Parathyroid adenoma (tissue), 2 donors: Measurements from ENCODE around the gene GAMT.

ENCODE experiments used
- H2AFZ ChIP-seq: fragments of 300-600 bp; sonication (generic); one replicate; pipeline ENCODE4 v1.7.0; 2017; ENCODE audit warnings: antibody characterized with exemption, mild to moderate bottlenecking
- H3K27ac ChIP-seq: fragments of 300-600 bp; sonication (generic); one replicate; pipeline ENCODE4 v1.7.0; 2017
- H3K27me3 ChIP-seq: fragments of 300-600 bp; sonication (generic); one replicate; pipeline ENCODE4 v1.7.0; 2017; ENCODE audit warnings: low read length; ENCODE audit not compliant: control insufficient read depth, insufficient read depth
- H3K36me3 ChIP-seq: fragments of 300-600 bp; sonication (generic); one replicate; pipeline ENCODE4 v1.7.0; 2017; ENCODE audit warnings: low read length; ENCODE audit not compliant: control insufficient read depth, insufficient read depth
- H3K4me1 ChIP-seq: fragments of 300-600 bp; sonication (generic); one replicate; pipeline ENCODE4 v1.7.0; 2017; ENCODE audit warnings: control low read depth
- H3K4me2 ChIP-seq: fragments of 300-600 bp; sonication (generic); one replicate; pipeline ENCODE4 v1.7.0; 2017; ENCODE audit warnings: low read length
- H3K4me3 ChIP-seq: fragments of 300-600 bp; sonication (generic); one replicate; pipeline ENCODE4 v1.7.0; 2017; ENCODE audit warnings: low read depth, low read length
- H3K79me2 ChIP-seq: fragments of 300-600 bp; sonication (generic); one replicate; pipeline ENCODE4 v1.7.0; 2017; ENCODE audit warnings: control low read depth
- H3K9ac ChIP-seq: fragments of 300-600 bp; sonication (generic); one replicate; pipeline ENCODE4 v1.7.0; 2017; ENCODE audit warnings: mild to moderate bottlenecking
- H3K9me3 ChIP-seq: fragments of 300-600 bp; sonication (generic); one replicate; pipeline ENCODE4 v1.7.0; 2017; ENCODE audit warnings: low read length; ENCODE audit not compliant: control insufficient read depth
- CTCF ChIP-seq: fragments of 300-600 bp; sonication (generic); IDR thresholded peaks from one replicate; pipeline ENCODE4 v1.7.0; 2017; ENCODE audit warnings: antibody characterized with exemption, mild to moderate bottlenecking
- donor health status: primary hyperparathyroidism.

GAMT gene

DNA sequence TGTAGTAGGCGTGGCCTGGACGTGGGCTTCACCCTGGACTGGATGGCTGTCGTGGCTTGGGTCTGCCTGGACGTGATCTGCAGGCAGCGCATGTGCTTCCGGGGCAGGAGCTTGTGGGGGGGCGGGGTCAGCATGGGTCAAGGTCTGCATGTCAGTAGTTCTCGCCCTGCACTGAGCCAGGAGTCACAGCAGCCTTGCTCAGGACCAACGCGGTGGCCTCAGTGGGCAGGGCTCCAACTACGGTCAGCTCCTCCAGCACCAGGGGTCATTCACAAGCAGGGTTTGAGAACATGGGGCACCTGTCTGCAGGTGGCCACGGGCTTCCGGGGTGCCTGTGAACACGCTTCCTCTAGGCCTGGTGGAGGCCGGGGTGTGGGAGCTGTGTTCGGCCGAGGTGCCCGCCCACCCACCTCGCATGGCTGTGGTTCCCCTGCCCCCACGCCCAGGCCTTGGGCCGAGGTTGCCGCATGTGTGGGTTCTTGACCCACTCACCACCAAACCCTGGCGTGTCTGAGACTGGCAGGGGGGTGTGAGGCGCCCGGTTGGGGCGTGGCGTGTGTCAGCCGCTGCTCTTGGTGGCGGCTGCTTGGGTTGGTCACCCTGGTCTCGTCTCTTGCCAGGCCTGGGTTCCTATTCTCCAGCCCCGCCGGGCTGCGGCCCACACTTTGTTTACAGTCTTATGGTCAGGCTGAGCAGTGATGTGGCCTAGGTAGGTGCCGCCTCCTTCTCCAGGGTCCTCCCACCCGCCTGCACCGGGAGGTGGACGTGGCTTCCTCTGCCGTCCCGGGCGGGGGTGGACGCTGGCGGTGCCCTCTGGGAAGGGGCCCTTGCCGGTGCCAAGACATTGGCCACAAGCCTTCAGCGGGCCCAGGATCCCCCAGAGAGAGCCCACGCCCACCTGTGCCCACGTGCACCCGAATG lies 32.0 kb upstream of the GAMT start:
- Histone ChIP-seq H3K27ac (no peak overlapping the region), H3K4me3 (no peak overlapping the region), H3K4me1 (no peaks in the 10 kb centered on the region), H3K27me3 (no peaks in the 10 kb centered on the region), H3K79me2 (peaks cover 8% of the 10 kb centered on the region), H3K9me3 (no peaks in the 10 kb centered on the region), H3K4me2 (no peak overlapping the region), H3K36me3 (no peaks in the 10 kb centered on the region), H2AFZ (no peak overlapping the region), H3K9ac (no peak overlapping the region)
- no peak for TF ChIP-seq CTCF

DNA sequence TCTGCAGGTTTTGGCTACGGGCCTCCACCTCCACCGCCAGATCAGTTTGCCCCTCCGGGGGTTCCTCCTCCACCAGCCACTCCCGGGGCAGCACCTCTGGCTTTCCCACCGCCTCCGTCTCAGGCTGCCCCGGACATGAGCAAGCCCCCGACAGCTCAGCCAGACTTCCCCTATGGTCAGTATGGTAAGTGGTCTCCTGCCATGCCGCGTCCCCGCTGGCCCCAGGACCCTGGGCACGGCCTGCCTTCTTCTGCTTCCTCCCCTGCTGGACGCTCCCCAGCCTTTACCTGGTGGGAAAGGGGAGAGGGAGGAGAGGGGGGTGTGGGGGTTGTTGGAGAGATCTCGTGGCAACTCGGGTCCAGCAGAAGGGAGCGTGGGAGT lies 31.2 kb upstream of the GAMT start:
- Histone ChIP-seq H3K36me3 (no peaks in the 10 kb centered on the region), H3K4me2 (no peak overlapping the region), H3K4me3 (no peak overlapping the region), H3K27me3 (no peaks in the 10 kb centered on the region), H3K9me3 (no peaks in the 10 kb centered on the region), H3K4me1 (no peaks in the 10 kb centered on the region), H3K9ac (no peak overlapping the region), H3K79me2 (peaks cover 8% of the 10 kb centered on the region), H2AFZ (no peak overlapping the region), H3K27ac (no peak overlapping the region)
- TF ChIP-seq CTCF, result no peak

GRCh38 chr19:1431759-1432506 lies 30.6 kb upstream of the GAMT start:
- Histone ChIP-seq H3K4me2 (no peak overlapping the region), H3K9me3 (no peaks in the 10 kb centered on the region), H3K27me3 (no peaks in the 10 kb centered on the region), H3K4me1 (no peaks in the 10 kb centered on the region), H2AFZ (no peak overlapping the region), H3K36me3 (no peaks in the 10 kb centered on the region), H3K9ac (no peak overlapping the region), H3K79me2 (peaks cover 8% of the 10 kb centered on the region), H3K27ac (no peak overlapping the region), H3K4me3 (no peak overlapping the region)
- no peak for TF ChIP-seq CTCF

DNA sequence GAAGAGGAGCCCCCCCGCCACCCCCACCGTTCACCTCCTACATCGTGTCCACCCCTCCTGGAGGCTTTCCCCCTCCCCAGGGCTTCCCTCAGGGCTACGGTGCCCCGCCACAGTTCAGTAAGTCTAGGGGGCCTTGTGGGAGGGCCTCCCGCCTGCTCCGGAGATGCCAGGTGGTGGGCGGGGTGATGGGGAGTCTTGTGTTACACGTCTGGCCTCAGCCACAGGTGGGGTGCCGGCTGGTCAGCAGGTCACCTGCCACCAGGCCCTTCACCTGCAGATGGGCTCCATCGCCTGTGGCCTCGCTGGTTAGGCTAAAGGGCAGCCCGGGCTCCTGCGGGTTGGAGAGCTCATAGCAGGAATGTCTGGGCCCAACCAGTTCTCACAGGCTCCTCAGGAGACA lies 28.9 kb upstream of the GAMT start:
- H3K9me3 ChIP-seq, result no peaks in the 10 kb centered on the region
- peaks cover 9% of the 10 kb centered on the region for H3K79me2 ChIP-seq
- no peak overlapping the region for H3K27ac ChIP-seq
- no peaks in the 10 kb centered on the region for H3K36me3 ChIP-seq
- H3K4me2 ChIP-seq, result no peak overlapping the region
- H2AFZ ChIP-seq, result no peak overlapping the region
- no peak overlapping the region for H3K4me3 ChIP-seq
- H3K4me1 ChIP-seq, result no peaks in the 10 kb centered on the region
- H3K27me3 ChIP-seq, result no peaks in the 10 kb centered on the region
- TF ChIP-seq CTCF, result no peak
- H3K9ac ChIP-seq, result no peak overlapping the region
